ENCODE measurements around the gene DPT. TPM values are rescaled to one million over a fixed set of nuclear protein-coding genes. Genes with fewer than 3 reads are reported as not detected.

The DPT gene
- total RNA-seq, 1 donor from 2014 or later = 17.2 TPM

DNA sequence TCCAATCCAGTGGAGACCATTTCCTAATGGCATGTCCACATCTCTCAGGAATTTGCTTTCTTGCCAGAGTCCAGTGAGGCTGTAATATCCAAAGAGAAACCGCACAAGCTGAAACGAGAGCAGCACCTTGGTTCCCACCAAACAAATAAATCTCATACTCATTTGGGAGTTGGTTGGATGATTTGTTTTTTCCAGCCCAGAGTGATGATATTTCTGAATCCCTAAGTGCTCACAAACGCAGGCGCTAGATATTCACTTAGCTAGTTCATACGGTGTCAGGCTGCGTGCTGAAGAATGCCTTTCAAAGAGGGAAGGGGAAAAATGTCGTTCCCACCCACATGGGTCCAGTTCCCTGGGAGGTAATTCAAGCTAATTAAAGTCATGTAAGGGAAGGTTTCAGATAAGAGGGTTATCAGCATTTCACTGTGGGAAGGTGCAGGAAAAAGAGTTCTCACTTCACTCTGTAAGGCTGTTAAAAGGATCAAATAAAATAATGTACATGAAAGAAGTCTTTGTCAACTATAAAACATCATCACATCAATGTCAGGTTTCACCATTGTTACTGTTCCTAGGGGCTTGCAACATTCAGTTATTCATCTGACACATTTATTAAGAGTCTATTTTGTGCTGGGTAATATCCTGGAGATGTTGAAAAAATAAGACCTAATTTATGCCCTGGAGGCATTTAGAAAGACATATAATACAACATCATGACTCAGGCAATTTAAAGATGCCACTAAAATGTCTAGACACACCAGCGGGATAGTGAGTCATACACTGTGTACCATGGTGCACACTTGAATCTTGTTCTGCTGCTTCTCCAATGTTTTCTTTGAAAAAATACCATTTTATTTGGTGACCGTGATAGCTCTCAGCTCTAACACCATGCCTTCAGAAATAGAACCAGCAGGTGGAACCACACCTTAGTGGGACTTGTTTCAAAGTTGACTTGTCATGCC lies 19.3 kb downstream of the DPT start:
- intact Hi-C loops (cut with DNase I) = no loop called here
- peak; percentile 92 for ATAC-seq
- no peak for DNase-seq (ENCODE audit: low spot score)

DNA sequence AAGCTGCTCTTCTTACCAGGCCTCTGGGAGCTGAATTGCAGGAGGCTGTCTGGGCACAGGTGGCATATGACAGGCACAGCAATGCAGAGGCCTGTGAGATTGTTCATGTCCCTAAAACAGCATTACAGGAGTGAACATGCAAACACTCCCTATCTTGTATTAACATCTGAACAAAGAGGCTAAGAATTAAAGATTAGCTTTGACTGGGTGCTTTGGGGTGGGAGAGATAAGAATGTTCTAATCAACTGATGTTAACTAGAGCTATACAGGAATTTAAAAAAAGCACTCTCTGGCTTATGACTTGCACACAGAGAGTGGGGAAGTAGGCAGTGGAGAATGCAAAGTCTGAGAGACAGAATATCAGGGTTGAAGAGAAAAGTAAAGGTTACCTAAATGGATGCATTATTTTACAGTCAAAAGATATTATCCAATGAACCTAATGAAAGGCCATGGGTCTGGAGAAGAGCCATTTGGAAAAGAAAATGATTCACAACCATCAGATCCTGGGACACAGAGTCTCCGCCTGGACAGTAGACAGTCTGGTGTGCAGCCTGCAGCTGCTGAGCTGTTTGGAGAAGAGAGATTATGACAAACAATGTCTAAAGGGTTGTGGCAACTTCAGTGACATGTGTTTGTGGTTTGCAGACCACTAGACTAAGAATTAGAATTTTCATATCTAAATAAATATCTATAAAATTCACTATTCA lies 20.2 kb downstream of the DPT start:
- intact Hi-C loops (cut with DNase I) = no loop called here
- peak; percentile 74 for ATAC-seq
- no peak for DNase-seq (ENCODE audit: low spot score)

GRCh38 chr1:168706391-168706992 lies 22.5 kb downstream of the DPT start:
- DNase-seq (ENCODE audit: low spot score) (no peak), ATAC-seq (no peak)
- intact Hi-C loops (cut with DNase I) = no loop called here

DNA sequence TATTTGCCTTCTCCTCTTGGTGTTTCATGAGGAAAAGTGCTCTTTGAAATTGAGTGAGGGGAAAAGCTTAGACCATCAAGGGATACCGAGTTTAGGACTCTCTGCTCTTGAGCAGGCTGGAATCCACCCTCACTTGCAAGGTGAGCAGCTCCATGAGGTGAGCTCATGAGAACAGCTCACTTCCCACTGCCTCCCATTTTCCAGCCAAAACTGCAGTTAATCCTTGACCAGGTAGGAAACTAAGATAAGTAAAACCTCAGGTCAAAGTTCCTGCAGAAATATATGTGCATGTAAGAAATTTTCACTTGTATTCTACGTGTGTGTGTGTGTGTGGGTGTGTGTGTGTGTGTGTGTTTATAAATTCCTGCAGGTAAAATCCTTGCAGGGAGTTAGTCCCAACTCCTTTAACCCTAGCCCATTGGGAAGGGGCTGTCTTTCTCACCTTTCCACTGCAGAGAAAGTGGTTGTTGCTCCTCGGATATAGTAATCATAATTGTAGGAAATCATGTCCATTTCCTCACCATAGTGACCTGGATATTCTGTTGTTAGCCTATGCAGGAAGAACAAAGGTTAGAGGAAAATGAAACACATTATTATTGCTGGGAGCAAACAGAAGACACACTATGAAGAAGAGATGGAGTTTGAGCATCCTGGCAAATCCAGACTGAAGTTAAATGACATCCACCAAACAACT lies 28.3 kb downstream of the DPT start:
- DNase-seq (ENCODE audit: low spot score) = no peak
- intact Hi-C loops (cut with DNase I) = no loop called here
- no peak for ATAC-seq

DNA sequence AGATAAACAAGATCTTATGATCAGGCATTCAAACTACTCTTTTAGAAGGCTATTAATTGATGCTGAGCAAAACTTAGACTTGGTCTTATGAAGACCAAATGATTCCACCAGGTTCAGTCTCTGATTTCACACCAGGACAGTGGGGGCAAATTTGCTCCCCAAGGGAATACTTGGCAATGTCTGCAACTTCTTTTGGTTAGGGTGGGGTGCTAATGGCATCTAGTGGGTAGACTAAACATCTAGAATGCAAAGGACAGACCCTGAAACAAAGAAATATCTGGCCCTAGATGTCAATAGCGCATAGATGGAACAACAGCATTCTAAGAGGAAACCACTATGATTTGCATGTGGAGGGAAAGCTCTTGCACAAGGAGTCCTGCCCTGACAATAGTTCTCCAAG lies 30.6 kb downstream of the DPT start:
- intact Hi-C loops (cut with DNase I) = no loop called here
- ATAC-seq (no peak), DNase-seq (ENCODE audit: low spot score) (no peak)

DNA sequence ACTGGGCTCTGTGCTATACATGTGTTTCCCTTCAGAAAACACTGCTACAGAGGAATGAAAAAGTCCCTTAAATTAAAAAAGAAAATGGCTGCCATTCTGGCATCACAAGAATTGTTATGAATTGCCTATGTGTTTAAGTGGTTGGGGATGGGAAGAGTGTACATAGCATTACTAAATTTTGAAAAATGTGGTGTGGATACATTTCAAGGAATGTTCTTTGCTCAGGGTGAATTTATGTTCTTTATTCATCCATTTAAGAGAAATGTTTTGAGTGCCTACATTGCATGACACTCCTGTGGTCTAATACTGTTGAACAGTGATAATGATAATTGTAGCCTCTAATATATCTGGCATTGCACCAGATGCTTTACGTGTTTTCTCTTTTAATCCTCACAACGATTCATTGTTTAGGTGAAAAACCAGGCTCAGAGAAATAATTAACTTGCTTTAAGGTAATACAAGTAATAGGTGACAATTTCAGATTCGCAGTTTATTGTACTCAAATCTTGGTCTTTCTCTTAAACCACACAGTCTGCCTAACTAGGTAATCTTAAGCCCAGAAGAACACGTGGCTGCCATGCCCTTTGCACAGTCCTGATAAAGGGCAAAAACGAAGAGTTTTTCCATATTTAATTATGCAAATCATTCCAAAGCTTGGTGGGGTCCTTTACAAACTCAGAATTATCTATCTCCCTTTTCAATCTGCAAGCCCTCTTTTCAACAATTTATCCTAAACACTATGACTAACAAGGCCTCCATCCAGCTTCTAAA lies 31.5 kb downstream of the DPT start:
- intact Hi-C loops (cut with DNase I) = no loop called here
- no peak for DNase-seq (ENCODE audit: low spot score)
- ATAC-seq = no peak

DNA sequence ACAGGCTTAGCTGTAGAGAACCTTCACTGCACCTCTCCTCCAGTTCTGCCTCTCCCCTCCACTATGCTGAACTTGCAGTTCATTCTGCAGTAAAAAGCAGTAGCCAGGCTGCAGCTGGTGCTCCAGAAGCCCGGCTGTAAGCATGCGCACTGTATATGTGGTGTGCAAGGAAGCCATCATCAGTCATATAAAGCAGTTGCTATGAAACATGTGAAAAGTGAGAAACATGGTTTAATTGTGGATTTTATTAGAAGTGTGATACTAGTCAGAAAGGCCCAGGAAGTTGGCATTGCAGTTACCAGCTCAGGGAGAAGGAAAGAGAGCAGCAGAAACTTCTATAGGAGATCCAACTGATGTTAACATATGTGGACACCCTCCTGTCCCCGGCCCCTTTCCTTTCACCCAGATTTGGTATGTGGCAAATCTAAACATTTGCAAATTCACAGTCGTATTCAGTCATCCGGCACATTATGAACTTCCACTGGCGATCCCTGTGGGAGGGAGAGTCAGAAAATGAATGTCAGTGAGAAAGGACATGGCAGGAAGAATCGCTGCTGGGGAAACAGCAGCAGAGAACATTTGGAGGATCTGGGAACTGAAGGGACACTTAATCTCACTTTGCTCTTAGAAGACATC lies 32.8 kb downstream of the DPT start:
- no peak for ATAC-seq
- intact Hi-C loops (cut with DNase I) = no loop called here
- DNase-seq (ENCODE audit: low spot score) = no peak

GRCh38 chr1:168693872-168694238 lies 35.2 kb downstream of the DPT start:
- DNase-seq (ENCODE audit: low spot score) = no peak
- ATAC-seq = no peak
- intact Hi-C loops (cut with DNase I) = no loop called here

DNA sequence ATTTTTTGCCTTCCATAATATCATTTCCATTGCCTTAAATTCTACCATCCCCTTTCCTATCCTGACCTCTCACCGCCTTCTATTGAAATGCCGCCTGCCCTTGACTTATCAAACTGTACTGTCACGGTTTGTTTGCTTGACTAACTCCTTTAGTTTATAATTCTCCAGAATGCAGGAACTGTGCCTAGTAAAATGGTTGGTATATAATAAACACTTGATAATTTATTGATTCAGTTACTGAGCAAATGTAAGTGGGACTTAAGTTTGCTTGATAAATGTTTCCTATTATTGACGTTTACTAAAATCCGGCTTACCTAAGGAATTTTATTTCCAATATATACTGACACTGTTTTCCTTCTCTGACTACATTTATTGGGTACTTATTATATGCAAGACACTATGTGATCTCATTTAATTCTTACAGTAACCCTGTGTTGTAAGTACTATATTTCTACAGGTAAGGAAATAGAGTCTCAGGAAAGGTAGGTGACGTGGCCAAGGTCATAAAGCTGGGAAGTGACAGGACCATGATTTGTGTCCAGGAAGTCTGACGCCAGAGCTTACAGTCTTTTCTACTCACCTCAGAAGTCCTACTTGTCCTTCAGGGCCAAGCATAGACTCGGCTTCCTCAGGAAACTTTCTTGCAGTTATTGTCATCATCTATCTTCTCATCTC lies 35.7 kb downstream of the DPT start:
- intact Hi-C loops (cut with DNase I) = no loop called here
- no peak for ATAC-seq
- DNase-seq (ENCODE audit: low spot score) = no peak

DNA sequence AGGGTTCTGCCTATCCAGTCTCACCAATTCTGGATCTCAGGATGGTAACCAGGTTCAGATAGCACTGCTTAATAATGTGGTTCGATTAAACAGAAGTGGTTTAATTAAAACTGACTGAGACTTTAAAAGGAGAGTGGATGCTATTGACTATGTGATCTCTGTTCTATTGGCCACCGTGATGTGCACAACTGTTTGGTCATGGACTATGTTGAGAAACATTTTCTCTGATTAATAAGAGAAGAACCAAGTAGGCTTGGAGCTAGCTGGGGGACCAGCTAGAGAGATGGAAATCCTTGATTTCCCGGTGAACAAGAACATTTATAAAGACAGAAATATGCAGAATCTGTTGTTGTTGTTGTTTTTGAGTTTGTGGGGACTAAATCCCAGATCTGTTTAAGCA lies 36.5 kb downstream of the DPT start:
- intact Hi-C loops (cut with DNase I) = no loop called here
- ATAC-seq = no peak

GRCh38 chr1:168691541-168691940 lies 37.5 kb downstream of the DPT start:
- DNase-seq (ENCODE audit: low spot score) (no peak), ATAC-seq (no peak)
- intact Hi-C loops (cut with DNase I) = no loop called here

More for the DNA sequence above, 36.5 kb downstream of the DPT start:
- no peak for DNase-seq (ENCODE audit: low spot score)

DNA sequence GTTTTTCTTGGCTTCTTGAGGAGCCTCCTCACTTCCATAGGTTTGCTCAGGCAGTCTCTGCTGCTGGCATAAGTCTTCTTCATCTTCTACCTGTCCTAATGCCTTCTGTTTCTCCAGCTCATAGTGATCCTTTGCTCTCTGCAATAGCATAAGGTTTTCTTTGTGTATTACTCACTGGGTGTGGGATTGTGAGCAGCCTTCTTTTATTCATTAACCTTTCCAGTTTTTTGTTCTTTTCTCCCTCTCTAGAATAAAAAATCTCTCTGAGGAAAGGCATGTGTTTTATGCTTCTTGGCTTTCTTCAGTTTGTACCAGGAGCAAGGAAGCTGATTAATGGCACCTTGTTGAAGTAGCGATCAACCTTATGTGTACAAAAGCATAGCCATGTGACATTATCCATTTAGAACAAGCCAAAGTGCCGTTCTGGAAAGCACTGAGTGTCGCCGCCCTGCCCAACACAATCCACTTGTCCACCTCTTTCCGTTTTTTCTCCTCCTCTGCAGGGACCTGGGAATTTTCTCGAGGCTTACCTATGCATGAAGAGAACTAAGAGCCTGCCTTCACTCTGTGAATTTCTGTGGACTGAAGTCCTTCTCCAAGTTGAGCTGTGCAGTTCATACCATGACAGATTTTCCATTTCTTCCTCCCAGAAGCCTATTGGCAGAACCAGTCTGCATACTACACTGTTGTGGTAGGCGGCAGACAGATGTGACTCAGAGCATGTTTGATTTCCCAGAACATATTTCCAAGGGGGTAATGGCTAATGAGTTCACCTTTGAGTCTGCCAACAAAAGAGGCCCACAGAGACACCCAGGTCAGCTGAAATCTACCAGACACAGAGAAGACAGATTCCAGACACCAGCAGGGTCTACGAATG lies 39.0 kb downstream of the DPT start:
- no peak for ATAC-seq
- no peak for DNase-seq (ENCODE audit: low spot score)
- intact Hi-C loops (cut with DNase I) = no loop called here

DNA sequence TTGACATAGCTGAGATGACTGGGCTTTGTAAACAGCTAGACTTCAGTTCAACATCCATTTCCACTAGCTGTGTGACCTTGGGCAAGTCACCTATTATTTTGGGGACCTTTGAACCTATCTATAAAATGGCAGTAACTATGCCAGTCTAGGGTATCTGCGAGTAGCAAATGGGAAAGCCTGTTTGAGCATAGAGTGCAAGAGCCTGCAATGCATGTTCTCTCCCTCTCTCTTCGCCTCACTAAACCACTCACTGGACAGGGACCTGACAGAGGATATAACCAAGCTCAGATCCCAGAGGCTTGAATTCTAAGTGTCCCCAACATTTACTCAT lies 39.7 kb downstream of the DPT start:
- intact Hi-C loops (cut with DNase I) = no loop called here
- no peak for ATAC-seq
- DNase-seq (ENCODE audit: low spot score) = no peak

DNA sequence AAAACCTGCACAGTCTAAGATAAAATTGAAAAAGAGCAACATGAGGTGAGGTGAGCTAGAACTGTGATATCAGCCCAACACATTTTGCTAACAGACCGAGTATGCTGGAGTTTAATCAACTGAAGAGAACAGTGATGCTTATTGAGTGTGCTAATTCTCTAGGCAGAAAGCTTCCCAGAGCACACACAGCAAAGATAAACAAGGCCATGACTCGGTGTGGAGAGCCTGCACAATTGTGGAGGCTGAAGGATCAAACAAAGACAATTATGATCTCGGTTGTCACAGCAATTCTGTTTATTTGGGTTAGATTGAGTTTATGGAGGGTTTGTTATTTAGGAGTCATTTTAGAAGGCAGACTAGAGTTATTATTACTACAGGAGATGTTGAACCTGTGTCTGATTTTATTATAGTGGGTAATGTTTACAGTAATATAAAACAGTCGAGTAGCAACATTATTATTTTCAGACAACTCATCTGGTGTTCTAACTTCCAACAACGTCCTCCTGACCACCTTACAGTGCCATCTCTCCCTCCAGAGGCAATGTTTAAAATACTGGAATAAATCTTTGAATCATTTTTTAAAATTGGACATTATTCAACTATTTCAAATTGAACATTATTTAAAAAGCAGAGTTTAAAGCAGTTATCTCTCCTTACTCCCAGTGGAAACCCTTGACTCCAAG lies 40.2 kb downstream of the DPT start:
- DNase-seq (ENCODE audit: low spot score) (no peak), ATAC-seq (peak; percentile 57)
- intact Hi-C loops (cut with DNase I) = no loop called here

DNA sequence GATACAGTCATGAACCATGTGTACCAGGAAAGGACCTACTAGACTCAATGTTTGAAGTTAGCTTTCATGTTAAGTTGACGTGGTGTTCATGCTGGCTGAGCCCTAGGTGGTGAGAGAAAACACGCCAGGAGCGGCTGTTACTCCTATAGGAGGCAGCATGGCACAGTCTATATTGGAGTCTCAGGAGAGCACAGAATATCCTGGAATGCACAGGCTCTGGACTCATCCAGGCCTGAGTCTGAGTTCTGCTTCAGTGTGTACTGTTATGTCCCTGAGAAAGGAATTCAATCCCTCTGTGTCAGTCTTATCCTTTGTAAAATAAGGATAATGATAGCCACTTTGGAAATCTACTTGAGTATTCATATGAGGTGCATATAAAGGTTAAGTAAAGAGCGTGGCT lies 41.2 kb downstream of the DPT start:
- intact Hi-C loops (cut with DNase I) = no loop called here
- ATAC-seq (no peak), DNase-seq (ENCODE audit: low spot score) (no peak)

- intact Hi-C loops (cut with DNase I) = no loop called here
- ATAC-seq (no peak), DNase-seq (ENCODE audit: low spot score) (no peak)
These were observed 42.3 kb downstream of the DPT start for GRCh38 chr1:168686666-168687065.

Data from sciatic nerve (tissue), 2 donors.